MG63 (cell line): Measurements from ENCODE around the gene KLRC3. TPM values are rescaled to one million over a fixed set of nuclear protein-coding genes. Genes with fewer than 3 reads are reported as not detected.
"Not testable (repeated sequence)": the region's sequence is repeated elsewhere in the genome, so short reads cannot be mapped to it uniquely, and the experiment has no call there.

ENCODE experiments used
- DNase-seq: peaks from one replicate; pipeline ENCODE4 v3.0.0-alpha.2; 2020
- H3K27me3 ChIP-seq: fragments of 250-450 bp; sonication (Bioruptor Pico); 2 replicates; pipeline ENCODE4 v1.5.1; 2020; ENCODE audit warnings: mild to moderate bottlenecking, moderate library complexity
- H3K36me3 ChIP-seq: fragments of 250-450 bp; sonication (Bioruptor Pico); 2 replicates; pipeline ENCODE4 v1.5.1; 2020; ENCODE audit warnings: mild to moderate bottlenecking, moderate library complexity
- H3K4me3 ChIP-seq: fragments of 250-450 bp; sonication (Bioruptor Pico); 2 replicates; pipeline ENCODE4 v1.5.1; 2020; ENCODE audit warnings: mild to moderate bottlenecking, moderate library complexity
- H3K9me3 ChIP-seq: fragments of 250-450 bp; sonication (Bioruptor Pico); 2 replicates; pipeline ENCODE4 v1.5.1; 2020; ENCODE audit warnings: mild to moderate bottlenecking, moderate library complexity
- total RNA-seq: library from RNA; depleted of rRNA; stranded (reverse); fragments of >200 nt; shearing (Covaris generic); gene quantifications from 2 replicates; pipeline ENCODE4 v1.2.3, GENCODE V29; 2014; ENCODE audit warnings: low replicate concordance

Gene KLRC3
- total RNA-seq, 1 experiment from 2014 or later, result not detected

GRCh38 chr12:10386857-10387256, 33.5 kb downstream of the KLRC3 start:
- Histone ChIP-seq H3K36me3 (no peaks in the 10 kb centered on the region), H3K9me3 (peaks cover 3% of the 10 kb centered on the region; the same call in 1 of the 2 replicates), H3K4me3 (no peak overlapping the region), H3K27me3 (no peaks in the 10 kb centered on the region)
- no peak for DNase-seq

GRCh38 chr12:10385166-10385613, 35.2 kb downstream of the KLRC3 start:
- Histone ChIP-seq H3K9me3 (peaks cover 3% of the 10 kb centered on the region; the same call in 1 of the 2 replicates), H3K4me3 (no peak overlapping the region), H3K27me3 (no peaks in the 10 kb centered on the region), H3K36me3 (no peaks in the 10 kb centered on the region)
- no peak for DNase-seq

DNA sequence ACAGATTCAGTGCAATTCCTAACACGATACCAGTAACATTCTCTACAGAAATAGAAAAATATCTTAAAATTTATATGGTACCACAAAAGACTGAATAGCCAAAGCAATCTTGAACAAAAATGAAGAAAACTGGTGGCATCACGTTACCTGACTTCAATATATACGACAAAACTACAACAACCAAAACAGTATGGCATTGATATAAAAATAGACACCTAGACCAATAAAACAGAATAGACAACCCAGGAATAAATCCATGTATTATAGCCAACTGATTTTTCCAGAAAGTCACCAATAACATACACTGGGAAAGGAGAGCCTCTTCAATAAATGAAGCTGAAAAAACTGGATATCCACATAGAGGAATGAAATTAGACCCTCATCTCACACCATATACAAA, 36.2 kb downstream of the KLRC3 start:
- no peak for DNase-seq
- Histone ChIP-seq H3K36me3 (no peaks in the 10 kb centered on the region), H3K9me3 (peaks cover 3% of the 10 kb centered on the region; the same call in 1 of the 2 replicates), H3K27me3 (no peaks in the 10 kb centered on the region), H3K4me3 (no peak overlapping the region)

GRCh38 chr12:10381928-10382628, 38.3 kb downstream of the KLRC3 start:
- Histone ChIP-seq H3K4me3 (no peak overlapping the region), H3K9me3 (peaks cover 3% of the 10 kb centered on the region; the same call in 1 of the 2 replicates), H3K36me3 (no peaks in the 10 kb centered on the region), H3K27me3 (no peaks in the 10 kb centered on the region)
- DNase-seq, result no peak

DNA sequence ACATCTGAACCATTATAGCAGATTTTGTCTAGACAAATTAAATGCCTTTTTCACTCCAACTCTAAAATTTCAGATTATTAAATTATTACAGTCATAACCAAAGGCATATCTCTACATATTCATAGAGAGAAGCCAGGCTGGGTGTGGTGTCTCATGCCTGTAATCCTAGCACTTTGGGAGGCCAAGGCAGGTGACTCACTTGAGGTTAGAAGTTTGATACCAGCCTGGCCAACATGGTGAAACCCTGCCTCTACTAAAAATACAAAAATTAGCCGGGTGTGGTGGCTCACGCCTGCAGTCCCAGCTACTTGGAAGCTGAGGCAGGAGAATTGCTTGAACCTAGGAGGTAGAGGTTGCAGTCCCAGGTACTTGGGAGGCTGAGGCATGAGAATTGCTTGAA, 41.7 kb downstream of the KLRC3 start:
- H3K36me3 ChIP-seq, H3K4me3 ChIP-seq, H3K9me3 ChIP-seq, H3K27me3 ChIP-seq: not testable (repeated sequence)
- peak; percentile 47 for DNase-seq

DNA sequence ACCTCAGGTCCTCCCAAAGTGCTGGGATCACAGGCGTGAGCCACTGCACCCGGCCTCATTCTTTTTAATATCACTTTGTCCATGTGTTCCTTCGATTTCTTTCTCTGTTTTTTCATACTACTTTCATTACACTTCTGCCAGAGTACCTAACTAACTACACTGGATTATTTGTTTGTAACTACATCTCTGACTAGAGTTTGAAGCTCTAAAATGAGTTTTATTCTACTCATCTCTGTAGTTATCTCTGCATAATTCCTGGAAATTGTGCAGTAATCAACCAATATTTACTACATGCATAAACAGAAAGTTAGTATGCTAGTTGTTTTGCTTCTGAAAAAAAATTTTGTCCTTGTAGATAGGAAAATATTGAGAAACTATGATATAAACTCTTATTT, 45.8 kb downstream of the KLRC3 start:
- DNase-seq, result no peak
- Histone ChIP-seq H3K9me3 (no peaks in the 10 kb centered on the region), H3K4me3 (no peak overlapping the region), H3K27me3 (no peaks in the 10 kb centered on the region), H3K36me3 (no peaks in the 10 kb centered on the region)

- no peak for DNase-seq
- no peaks in the 10 kb centered on the region for H3K27me3 ChIP-seq
- 0 out of 2 replicates have a peak, but pooled peaks cover 2% of the 10 kb centered on the region for H3K9me3 ChIP-seq
- H3K4me3 ChIP-seq, result no peak overlapping the region
- H3K36me3 ChIP-seq, result no peaks in the 10 kb centered on the region
Measured at GRCh38 chr12:10372559-10372958, 47.8 kb downstream of the KLRC3 start.

DNA sequence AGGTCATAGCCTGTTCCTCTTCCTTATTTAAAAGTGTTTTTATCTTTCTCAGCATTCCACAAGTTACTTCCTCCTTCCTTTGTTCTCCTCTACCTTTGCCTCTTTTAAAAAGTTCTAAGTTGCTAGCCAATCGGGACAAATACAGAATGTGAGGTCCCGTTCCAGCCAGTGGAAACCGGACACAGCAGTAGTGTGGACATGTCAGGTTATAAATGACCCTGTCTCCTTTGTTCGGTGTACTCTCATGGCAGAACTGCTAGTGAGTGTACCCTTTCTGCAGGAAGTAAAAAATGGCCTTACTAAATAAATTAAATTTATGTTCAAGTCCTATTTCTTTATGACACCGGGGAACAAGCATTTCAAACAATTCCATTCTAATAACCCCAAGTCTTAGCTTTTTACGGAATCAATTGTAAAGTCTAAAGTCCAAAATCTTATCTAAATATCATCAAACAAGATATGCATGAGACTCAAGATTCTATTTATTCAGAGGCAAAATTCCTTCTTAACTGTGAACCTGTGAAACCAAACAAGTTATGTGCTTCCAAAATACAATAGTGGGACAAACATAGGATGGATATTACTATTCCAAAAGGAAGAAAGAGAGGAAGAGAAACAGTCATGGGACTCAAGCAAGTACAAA, 48.4 kb downstream of the KLRC3 start:
- not testable (repeated sequence) for DNase-seq, H3K4me3 ChIP-seq, H3K9me3 ChIP-seq, H3K36me3 ChIP-seq, H3K27me3 ChIP-seq

- Histone ChIP-seq H3K36me3 (no peaks in the 10 kb centered on the region), H3K9me3 (0 out of 2 replicates have a peak, but pooled peaks cover 2% of the 10 kb centered on the region), H3K4me3 (no peak overlapping the region), H3K27me3 (no peaks in the 10 kb centered on the region)
- DNase-seq, result no peak
Measured at GRCh38 chr12:10369557-10370415, 50.6 kb downstream of the KLRC3 start.

DNA sequence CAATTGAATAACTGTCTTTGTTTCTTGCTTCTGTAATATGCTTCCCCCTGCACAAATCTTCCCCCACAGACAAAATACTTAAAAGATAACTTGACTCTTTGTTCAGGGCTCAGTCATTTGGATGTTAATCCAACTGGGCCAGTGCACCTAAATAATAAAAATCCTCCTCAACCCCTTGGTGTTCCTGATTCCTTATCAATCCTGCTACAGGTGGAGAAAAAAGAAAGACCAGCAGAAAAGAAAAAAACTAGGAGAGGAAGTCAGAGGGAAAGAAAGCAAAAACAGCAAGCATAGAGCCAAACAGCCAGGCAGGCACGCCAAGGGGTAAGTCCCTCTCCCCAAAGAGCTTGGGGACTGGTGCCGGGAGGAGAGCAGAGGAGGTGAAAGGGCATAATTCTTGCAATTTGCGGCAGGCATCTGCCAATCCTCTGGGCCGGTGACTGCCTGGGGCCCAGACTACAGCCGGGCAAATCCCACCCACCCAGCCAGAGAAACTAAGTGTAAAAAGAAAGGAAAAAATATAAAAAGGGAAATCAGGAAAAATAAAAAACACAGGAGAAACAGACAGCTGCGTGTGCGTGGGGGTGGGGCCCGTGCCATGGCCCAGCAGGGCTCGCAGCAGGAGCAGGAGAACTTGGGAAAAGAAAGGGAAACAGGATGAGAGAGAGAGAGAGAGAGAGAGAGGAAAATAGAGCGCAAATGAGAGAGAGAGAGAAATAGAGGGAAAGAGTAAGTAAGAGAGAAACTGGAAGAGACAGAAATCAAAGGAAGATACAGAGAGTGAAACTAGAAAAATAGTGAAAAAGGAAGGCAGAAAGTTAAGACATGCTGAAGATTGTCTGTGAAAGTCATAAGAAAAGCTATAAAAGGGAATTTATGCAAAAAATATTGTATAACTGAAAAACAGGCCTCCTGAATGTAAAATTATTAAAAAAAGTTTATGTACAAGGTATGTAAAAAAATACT, 51.9 kb downstream of the KLRC3 start:
- Histone ChIP-seq H3K9me3 (0 out of 2 replicates have a peak, but pooled peaks cover 2% of the 10 kb centered on the region), H3K36me3 (no peaks in the 10 kb centered on the region), H3K4me3 (no peak overlapping the region), H3K27me3 (no peaks in the 10 kb centered on the region)
- DNase-seq, result no peak

- H3K27me3 ChIP-seq, DNase-seq, H3K9me3 ChIP-seq, H3K4me3 ChIP-seq, H3K36me3 ChIP-seq: not testable (repeated sequence)
Measured at GRCh38 chr12:10367714-10368113, 52.7 kb downstream of the KLRC3 start.

- H3K9me3 ChIP-seq, result 0 out of 2 replicates have a peak, but pooled peaks cover 2% of the 10 kb centered on the region
- no peak overlapping the region for H3K4me3 ChIP-seq
- DNase-seq, result no peak
- H3K27me3 ChIP-seq, result no peaks in the 10 kb centered on the region
- H3K36me3 ChIP-seq, result no peaks in the 10 kb centered on the region
Measured at GRCh38 chr12:10366875-10367274, 53.5 kb downstream of the KLRC3 start.

DNA sequence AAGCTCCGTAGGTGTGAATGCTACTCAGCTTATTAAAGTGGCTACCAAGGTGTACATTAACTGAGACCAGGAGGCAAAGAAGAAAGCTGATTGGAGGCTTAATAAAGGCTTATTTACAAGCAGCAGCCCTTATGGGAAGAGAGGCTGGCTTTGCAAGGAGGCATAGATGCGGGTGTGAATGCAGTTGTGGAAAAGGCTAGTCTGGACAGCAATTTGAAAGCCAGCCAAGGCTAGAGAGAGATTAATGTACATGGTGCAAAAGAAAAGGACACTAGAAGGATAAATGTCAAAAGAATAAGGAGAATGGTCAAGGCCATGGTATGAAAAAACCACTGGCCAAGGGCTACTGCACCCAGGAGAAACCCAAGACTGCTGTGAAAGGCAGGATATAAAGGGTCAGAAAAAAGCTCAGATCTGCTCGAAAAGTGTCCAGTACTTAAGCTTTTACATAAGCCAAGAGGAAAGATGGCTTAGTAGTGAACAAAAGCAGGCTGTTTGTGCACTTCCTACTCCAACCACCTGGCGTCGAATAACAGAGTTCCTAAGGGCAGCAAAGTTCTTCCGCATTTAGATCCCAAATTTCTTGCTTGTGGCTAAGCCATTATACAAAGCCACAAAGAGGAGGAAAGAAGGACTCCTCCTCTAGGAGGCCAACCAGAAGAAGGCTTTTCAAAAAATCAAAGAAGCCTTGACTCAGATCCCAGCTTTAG, 54.5 kb downstream of the KLRC3 start:
- no peaks in the 10 kb centered on the region for H3K36me3 ChIP-seq
- H3K9me3 ChIP-seq, result 0 out of 2 replicates have a peak, but pooled peaks cover 2% of the 10 kb centered on the region
- no peaks in the 10 kb centered on the region for H3K27me3 ChIP-seq
- peak overlapping the region; percentile 59 for H3K4me3 ChIP-seq
- no peak for DNase-seq

GRCh38 chr12:10364815-10365622, 55.4 kb downstream of the KLRC3 start:
- DNase-seq, result peak; percentile 80
- H3K36me3 ChIP-seq, result no peaks in the 10 kb centered on the region
- H3K4me3 ChIP-seq, result peak overlapping the region; percentile 59
- H3K27me3 ChIP-seq, result no peaks in the 10 kb centered on the region
- 0 out of 2 replicates have a peak, but pooled peaks cover 2% of the 10 kb centered on the region for H3K9me3 ChIP-seq
